K562 (cell line): ENCODE data around the gene CDHR2. TPM values are rescaled to one million over a fixed set of nuclear protein-coding genes. Genes with fewer than 3 reads are reported as not detected.

Experiments
- CSDE1 ChIP-seq, 2 experiments: fragments of 450-650 bp; IDR thresholded peaks; 2 replicates each; pipeline ENCODE4 v1.6.1; 2016; ENCODE audit warnings: mild to moderate bottlenecking in 1 of 2
- L3MBTL2 ChIP-seq: fragments of 450-650 bp; IDR thresholded peaks from 2 replicates; pipeline ENCODE4 v1.6.1; 2016; ENCODE audit warnings: mild to moderate bottlenecking, moderate library complexity
- MAZ ChIP-seq, 2 experiments: fragments of 450-650 bp in 1 of 2; sonication (generic) in 1 of 2; formaldehyde crosslinking; IDR thresholded peaks in 1 of 2; conservative IDR thresholded peaks in 1 of 2; 2 replicates each; pipeline versions ENCODE4 v1.4.0 to v1.5.0; 2020; ENCODE audit warnings: mild to moderate bottlenecking in 1 of 2, missing genetic modification reagents in 1 of 2
- SRF ChIP-seq, 2 experiments: fragments of 250-450, 450-650 bp in 1 of 2; sonication (Bioruptor Pico) in 1 of 2; sonication (generic) in 1 of 2; formaldehyde crosslinking; IDR thresholded peaks; 2 replicates each; pipeline versions ENCODE4 v1.5.0 to v1.5.1; 2020 to 2022; ENCODE audit warnings: mild to moderate bottlenecking in 1 of 2, missing genetic modification reagents in 1 of 2
- polyA plus RNA-seq, 8 experiments: library from polyadenylated mRNA; depleted of rRNA in 4 of 8; stranded (reverse) in 5 of 8; unstranded in 3 of 8; fragments of >200 nt; fragmentation: Nextera tagmentation in 2 of 8; fragmentation: Illumina TruSeq in 1 of 8; extraction: Ambion mirVana in 2 of 8; extraction: Trizol in 1 of 8; gene quantifications; 2 replicates each; pipeline versions ENCODE4 v1.2.1 to v1.2.3, GENCODE V29; 2011 to 2014; ENCODE audit warnings: inconsistent platforms in 1 of 8, missing spikeins in 1 of 8
- total RNA-seq, 7 experiments: library from RNA; depleted of rRNA in 6 of 7; stranded (reverse); fragments of >200 nt in 6 of 7; fragmentation: Illumina TruSeq in 2 of 7; extraction: Trizol in 2 of 7; gene quantifications; 2 replicates each; pipeline versions ENCODE4 v1.2.1 to v1.2.3, GENCODE V29; 2011 to 2021; ENCODE audit warnings: low replicate concordance in 1 of 7
- TF ChIP-seq, protein P1 (sequence below): fragments of 450-650 bp; IDR thresholded peaks from 2 replicates; pipeline ENCODE4 v1.6.1; 2016; ENCODE audit warnings: mild to moderate bottlenecking, moderate library complexity
- TF ChIP-seq, protein P2 (sequence below): sonication (generic); formaldehyde crosslinking; IDR thresholded peaks from 2 replicates; pipeline ENCODE4 v1.8.1; 2023; ENCODE audit warnings: mild to moderate bottlenecking, missing genetic modification reagents

CDHR2 gene
- total and polyA plus RNA-seq, 9 of the 15 experiments (the other 6 are each of a cell fraction or from before 2014, with no cell fraction given), result 0.01 to 0.62 (median 0.09) TPM; not detected in 2

DNA sequence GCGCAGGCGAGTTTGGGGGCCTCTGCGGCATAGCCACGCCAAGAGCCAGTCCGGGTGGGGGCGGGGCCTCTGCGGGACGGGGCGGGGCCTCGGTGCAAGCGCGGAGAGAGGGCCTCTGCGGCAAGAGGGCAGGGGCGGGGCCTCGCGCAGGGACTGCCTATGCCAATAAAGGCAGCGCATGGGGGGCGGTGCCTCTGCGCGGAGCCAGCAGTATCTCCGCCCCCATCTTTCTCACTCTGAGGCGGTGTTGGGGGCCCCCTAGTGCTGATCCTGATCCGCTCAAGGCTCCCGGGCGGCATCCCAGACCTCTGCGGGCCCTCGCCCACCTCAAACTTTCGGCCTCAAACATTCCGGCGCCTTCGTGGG lies 70.0 kb downstream of the CDHR2 start (continued):
- TF ChIP-seq, protein P1, sequence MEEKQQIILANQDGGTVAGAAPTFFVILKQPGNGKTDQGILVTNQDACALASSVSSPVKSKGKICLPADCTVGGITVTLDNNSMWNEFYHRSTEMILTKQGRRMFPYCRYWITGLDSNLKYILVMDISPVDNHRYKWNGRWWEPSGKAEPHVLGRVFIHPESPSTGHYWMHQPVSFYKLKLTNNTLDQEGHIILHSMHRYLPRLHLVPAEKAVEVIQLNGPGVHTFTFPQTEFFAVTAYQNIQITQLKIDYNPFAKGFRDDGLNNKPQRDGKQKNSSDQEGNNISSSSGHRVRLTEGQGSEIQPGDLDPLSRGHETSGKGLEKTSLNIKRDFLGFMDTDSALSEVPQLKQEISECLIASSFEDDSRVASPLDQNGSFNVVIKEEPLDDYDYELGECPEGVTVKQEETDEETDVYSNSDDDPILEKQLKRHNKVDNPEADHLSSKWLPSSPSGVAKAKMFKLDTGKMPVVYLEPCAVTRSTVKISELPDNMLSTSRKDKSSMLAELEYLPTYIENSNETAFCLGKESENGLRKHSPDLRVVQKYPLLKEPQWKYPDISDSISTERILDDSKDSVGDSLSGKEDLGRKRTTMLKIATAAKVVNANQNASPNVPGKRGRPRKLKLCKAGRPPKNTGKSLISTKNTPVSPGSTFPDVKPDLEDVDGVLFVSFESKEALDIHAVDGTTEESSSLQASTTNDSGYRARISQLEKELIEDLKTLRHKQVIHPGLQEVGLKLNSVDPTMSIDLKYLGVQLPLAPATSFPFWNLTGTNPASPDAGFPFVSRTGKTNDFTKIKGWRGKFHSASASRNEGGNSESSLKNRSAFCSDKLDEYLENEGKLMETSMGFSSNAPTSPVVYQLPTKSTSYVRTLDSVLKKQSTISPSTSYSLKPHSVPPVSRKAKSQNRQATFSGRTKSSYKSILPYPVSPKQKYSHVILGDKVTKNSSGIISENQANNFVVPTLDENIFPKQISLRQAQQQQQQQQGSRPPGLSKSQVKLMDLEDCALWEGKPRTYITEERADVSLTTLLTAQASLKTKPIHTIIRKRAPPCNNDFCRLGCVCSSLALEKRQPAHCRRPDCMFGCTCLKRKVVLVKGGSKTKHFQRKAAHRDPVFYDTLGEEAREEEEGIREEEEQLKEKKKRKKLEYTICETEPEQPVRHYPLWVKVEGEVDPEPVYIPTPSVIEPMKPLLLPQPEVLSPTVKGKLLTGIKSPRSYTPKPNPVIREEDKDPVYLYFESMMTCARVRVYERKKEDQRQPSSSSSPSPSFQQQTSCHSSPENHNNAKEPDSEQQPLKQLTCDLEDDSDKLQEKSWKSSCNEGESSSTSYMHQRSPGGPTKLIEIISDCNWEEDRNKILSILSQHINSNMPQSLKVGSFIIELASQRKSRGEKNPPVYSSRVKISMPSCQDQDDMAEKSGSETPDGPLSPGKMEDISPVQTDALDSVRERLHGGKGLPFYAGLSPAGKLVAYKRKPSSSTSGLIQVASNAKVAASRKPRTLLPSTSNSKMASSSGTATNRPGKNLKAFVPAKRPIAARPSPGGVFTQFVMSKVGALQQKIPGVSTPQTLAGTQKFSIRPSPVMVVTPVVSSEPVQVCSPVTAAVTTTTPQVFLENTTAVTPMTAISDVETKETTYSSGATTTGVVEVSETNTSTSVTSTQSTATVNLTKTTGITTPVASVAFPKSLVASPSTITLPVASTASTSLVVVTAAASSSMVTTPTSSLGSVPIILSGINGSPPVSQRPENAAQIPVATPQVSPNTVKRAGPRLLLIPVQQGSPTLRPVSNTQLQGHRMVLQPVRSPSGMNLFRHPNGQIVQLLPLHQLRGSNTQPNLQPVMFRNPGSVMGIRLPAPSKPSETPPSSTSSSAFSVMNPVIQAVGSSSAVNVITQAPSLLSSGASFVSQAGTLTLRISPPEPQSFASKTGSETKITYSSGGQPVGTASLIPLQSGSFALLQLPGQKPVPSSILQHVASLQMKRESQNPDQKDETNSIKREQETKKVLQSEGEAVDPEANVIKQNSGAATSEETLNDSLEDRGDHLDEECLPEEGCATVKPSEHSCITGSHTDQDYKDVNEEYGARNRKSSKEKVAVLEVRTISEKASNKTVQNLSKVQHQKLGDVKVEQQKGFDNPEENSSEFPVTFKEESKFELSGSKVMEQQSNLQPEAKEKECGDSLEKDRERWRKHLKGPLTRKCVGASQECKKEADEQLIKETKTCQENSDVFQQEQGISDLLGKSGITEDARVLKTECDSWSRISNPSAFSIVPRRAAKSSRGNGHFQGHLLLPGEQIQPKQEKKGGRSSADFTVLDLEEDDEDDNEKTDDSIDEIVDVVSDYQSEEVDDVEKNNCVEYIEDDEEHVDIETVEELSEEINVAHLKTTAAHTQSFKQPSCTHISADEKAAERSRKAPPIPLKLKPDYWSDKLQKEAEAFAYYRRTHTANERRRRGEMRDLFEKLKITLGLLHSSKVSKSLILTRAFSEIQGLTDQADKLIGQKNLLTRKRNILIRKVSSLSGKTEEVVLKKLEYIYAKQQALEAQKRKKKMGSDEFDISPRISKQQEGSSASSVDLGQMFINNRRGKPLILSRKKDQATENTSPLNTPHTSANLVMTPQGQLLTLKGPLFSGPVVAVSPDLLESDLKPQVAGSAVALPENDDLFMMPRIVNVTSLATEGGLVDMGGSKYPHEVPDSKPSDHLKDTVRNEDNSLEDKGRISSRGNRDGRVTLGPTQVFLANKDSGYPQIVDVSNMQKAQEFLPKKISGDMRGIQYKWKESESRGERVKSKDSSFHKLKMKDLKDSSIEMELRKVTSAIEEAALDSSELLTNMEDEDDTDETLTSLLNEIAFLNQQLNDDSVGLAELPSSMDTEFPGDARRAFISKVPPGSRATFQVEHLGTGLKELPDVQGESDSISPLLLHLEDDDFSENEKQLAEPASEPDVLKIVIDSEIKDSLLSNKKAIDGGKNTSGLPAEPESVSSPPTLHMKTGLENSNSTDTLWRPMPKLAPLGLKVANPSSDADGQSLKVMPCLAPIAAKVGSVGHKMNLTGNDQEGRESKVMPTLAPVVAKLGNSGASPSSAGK, result peak; percentile 54; the same call in 1 of the 2 replicates
- TF ChIP-seq, protein P2, sequence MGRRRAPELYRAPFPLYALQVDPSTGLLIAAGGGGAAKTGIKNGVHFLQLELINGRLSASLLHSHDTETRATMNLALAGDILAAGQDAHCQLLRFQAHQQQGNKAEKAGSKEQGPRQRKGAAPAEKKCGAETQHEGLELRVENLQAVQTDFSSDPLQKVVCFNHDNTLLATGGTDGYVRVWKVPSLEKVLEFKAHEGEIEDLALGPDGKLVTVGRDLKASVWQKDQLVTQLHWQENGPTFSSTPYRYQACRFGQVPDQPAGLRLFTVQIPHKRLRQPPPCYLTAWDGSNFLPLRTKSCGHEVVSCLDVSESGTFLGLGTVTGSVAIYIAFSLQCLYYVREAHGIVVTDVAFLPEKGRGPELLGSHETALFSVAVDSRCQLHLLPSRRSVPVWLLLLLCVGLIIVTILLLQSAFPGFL (CRISPR knock-in tag), result no peak
- peak; percentile 84 for TF ChIP-seq L3MBTL2
- TF ChIP-seq CSDE1 (IDR thresholded peaks at IDR 0.05), result no peak
- TF ChIP-seq SRF (CRISPR knock-in tag; IDR thresholded peaks at IDR 0.05), result peak in 1 of 2 experiments; percentile 80; a peak in 2 of 4 replicates
- peak; percentile 49 to 91; a peak in 3 of 4 replicates for TF ChIP-seq MAZ (CRISPR knock-in tag; conservative IDR thresholded peaks at IDR 0.05 in 1 of 2, IDR thresholded peaks at IDR 0.05 in 1 of 2)
